Left lung (tissue), 10 donors: Measurements from ENCODE around the gene GMIP. TPM values are rescaled to one million over a fixed set of nuclear protein-coding genes. Genes with fewer than 3 reads are reported as not detected.

Experiments
- ATAC-seq: fragments of 200-7000 bp; cut with Tn5 transposase; one replicate; pipeline ENCODE4 v1.9.1; 2020; ENCODE audit warnings: moderate library complexity
- DNase-seq, 4 donors: peaks; one replicate each; pipeline ENCODE4 v3.0.0-alpha.2; 2013 to 2020
- H3K27ac ChIP-seq, 2 donors: fragments of 200-600 bp; sonication (generic) in 1 of 2; one replicate each; pipeline versions ENCODE4 v1.5.0 to v1.8.0; 2020 to 2021
- H3K27me3 ChIP-seq, 2 donors: fragments of 200-600 bp; sonication (generic) in 1 of 2; one replicate each; pipeline versions ENCODE4 v1.5.0 to v1.8.0; 2020 to 2021
- H3K36me3 ChIP-seq, 2 donors: fragments of 200-600 bp; sonication (generic) in 1 of 2; one replicate each; pipeline versions ENCODE4 v1.5.0 to v1.8.0; 2020 to 2021
- H3K4me1 ChIP-seq, 2 donors: fragments of 200-600 bp; one replicate each; pipeline ENCODE4 v1.8.0; 2021
- H3K4me3 ChIP-seq, 2 donors: fragments of 200-600 bp; sonication (generic) in 1 of 2; one replicate each; pipeline versions ENCODE4 v1.5.0 to v1.8.0; 2020 to 2021; ENCODE audit warnings: mild to moderate bottlenecking in 1 of 2
- H3K9me3 ChIP-seq, 2 donors: fragments of 200-600 bp; sonication (generic) in 1 of 2; one replicate each; pipeline versions ENCODE4 v1.5.0 to v1.8.0; 2020 to 2021
- intact Hi-C, 2 donors: fragments of 100-400 bp; cut with DNase I; formaldehyde crosslinking; loops; one replicate each; pipeline versions ENCODE4 v1.11.2 to v1.14.2; 2022
- polyA plus RNA-seq, 6 donors: library from polyadenylated mRNA; unstranded; fragments of 120-200 nt; gene quantifications; one replicate each; pipeline ENCODE4 v1.2.1, GENCODE V29; 2013; ENCODE audit not compliant: insufficient read length in 6 of 6
- total RNA-seq, 2 donors: library from RNA; stranded (reverse); fragmentation: NEBNext Ultra II Directional; extraction: Animal tissue kit (Norgen Biotek cat#: 25700); gene quantifications; one replicate each; pipeline ENCODE4 v1.2.1, GENCODE V29; 2021
- TF ChIP-seq, protein P1 (sequence below), 2 donors: fragments of 200-600 bp; sonication (generic) in 1 of 2; IDR thresholded peaks; one replicate each; pipeline versions ENCODE4 v1.5.0 to v1.8.0; 2021; ENCODE audit warnings: antibody characterized with exemption in 2 of 2
- donor health status: DM: no; HTN: yes; CAD: no.
- donor health status: DM: no; HTN: no; CAD: no.

Gene GMIP
- total and polyA plus RNA-seq, 8 donors: 9.1 to 57.2 (median 11.1) TPM

DNA sequence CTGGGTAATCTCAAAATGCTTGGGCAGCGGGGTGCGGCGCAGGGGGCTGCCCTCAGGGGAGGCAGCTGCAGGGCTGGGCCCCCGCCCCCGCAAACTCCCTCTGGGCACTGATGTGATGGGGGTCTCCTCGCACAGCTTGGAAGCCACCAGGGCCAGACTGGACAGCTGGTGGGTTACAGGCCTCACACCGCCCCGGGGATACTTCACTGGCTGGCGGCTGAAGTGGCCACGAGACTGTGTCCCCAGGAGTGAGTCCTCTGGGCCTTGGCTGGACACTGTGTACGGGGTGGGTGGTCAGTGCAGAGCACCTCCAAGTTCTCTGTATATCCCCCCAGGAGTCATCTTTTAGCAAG, 13.4 kb downstream of the GMIP start:
- H3K4me1 ChIP-seq: peaks cover 7 to 21% of the 10 kb centered on the region in 2 donors
- peaks cover 0 to 63% of the 10 kb centered on the region in 2 donors for H3K36me3 ChIP-seq
- H3K27me3 ChIP-seq: peaks cover 0 to 11% of the 10 kb centered on the region in 2 donors
- H3K27ac ChIP-seq: no peak overlapping the region
- intact Hi-C loops: no loop called here
- no peak for ATAC-seq
- TF ChIP-seq, protein P1, sequence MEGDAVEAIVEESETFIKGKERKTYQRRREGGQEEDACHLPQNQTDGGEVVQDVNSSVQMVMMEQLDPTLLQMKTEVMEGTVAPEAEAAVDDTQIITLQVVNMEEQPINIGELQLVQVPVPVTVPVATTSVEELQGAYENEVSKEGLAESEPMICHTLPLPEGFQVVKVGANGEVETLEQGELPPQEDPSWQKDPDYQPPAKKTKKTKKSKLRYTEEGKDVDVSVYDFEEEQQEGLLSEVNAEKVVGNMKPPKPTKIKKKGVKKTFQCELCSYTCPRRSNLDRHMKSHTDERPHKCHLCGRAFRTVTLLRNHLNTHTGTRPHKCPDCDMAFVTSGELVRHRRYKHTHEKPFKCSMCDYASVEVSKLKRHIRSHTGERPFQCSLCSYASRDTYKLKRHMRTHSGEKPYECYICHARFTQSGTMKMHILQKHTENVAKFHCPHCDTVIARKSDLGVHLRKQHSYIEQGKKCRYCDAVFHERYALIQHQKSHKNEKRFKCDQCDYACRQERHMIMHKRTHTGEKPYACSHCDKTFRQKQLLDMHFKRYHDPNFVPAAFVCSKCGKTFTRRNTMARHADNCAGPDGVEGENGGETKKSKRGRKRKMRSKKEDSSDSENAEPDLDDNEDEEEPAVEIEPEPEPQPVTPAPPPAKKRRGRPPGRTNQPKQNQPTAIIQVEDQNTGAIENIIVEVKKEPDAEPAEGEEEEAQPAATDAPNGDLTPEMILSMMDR (IDR thresholded peaks at IDR 0.05): no peak
- peak in 1 of 4 donors; percentile 32 for DNase-seq
- no peaks in the 10 kb centered on the region for H3K9me3 ChIP-seq
- H3K4me3 ChIP-seq: no peak overlapping the region

GRCh38 chr19:19628501-19629134, 14.8 kb downstream of the GMIP start:
- peak; percentile 62 for ATAC-seq
- H3K4me3 ChIP-seq: peak overlapping the region; percentile 50 to 53
- DNase-seq: peak; percentile 43 to 86 (median 66)
- peaks cover 0 to 11% of the 10 kb centered on the region in 2 donors for H3K27me3 ChIP-seq
- no peaks in the 10 kb centered on the region for H3K9me3 ChIP-seq
- intact Hi-C loops: no loop called here
- H3K36me3 ChIP-seq: peaks cover 0 to 57% of the 10 kb centered on the region in 2 donors
- H3K4me1 ChIP-seq: peaks cover 7 to 21% of the 10 kb centered on the region in 2 donors
- peak overlapping the region in 1 of 2 donors; percentile 65 for H3K27ac ChIP-seq
- TF ChIP-seq, protein P1 (IDR thresholded peaks at IDR 0.05): no peak

DNA sequence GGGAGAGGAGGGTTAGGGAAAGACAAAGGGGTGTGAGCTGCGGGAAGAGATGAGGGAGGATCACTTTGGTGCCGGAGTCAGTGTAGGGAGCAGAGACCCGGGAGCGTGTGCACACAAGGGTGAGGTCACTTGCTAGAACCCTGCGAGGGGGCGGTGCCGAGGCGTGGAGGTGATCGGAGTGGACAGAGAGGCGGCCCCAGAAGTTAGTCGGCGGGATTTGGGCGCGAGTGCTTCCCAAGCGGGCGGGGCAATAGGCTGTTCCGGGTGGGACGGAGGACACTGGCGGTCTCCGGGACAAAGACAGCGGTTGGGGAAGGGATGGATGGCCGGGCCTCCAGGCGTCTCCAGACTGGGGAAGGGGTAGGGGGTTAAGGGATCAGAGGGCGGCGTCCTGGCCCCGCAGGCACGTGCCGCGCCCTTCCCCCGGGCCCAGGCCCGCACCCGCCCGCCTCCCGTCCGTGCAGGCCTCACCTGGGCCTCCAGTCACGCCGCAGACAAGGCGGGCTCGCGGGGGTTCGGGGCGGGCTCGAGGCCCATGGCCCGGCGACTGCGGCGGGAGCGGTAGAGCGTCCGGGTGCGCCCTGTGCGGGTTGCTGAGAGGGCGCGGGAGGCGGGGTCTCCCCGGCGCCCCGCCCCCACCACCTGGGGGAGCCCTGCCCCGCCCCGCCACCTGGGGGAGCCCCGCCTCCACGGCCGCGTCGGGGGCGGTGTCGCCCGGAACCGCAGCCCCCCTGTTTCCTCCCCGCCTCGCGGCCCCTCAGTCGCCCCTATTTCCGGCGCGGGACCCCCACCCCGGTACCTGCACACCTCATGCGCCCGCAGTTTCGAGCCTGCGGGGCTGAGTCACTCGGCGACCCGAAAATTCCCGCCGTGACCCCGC, 15.6 kb downstream of the GMIP start, which contains the start of gene LPAR2:
Gene LPAR2 (minus strand): TSS at position 600 of the 880 bp plus-strand sequence. CDS start 945 bp downstream, outside the sequence.
- H3K9me3 ChIP-seq: no peaks in the 10 kb centered on the region
- peaks cover 0 to 11% of the 10 kb centered on the region in 2 donors for H3K27me3 ChIP-seq
- intact Hi-C loops: no loop called here
- peaks cover 7 to 21% of the 10 kb centered on the region in 2 donors for H3K4me1 ChIP-seq
- peak in 3 of 4 donors; percentile 63 to 91 (median 69) for DNase-seq
- TF ChIP-seq, protein P1 (IDR thresholded peaks at IDR 0.05): no peak
- peaks cover 0 to 56% of the 10 kb centered on the region in 2 donors for H3K36me3 ChIP-seq
- H3K27ac ChIP-seq: peak within 1 kb of the TSS in 1 of 2 donors; percentile 65
- peak within 1 kb of the TSS; percentile 50 to 53 for H3K4me3 ChIP-seq
- ATAC-seq: peak; percentile 95

- H3K4me1 ChIP-seq: peaks cover 7 to 21% of the 10 kb centered on the region in 2 donors
- DNase-seq (no peak), ATAC-seq (no peak)
- no peaks in the 10 kb centered on the region for H3K9me3 ChIP-seq
- H3K27me3 ChIP-seq: peaks cover 0 to 11% of the 10 kb centered on the region in 2 donors
- peak overlapping the region in 1 of 2 donors; percentile 50 for H3K4me3 ChIP-seq
- H3K36me3 ChIP-seq: peaks cover 0 to 45% of the 10 kb centered on the region in 2 donors
- no peak overlapping the region for H3K27ac ChIP-seq
- intact Hi-C loops: no loop called here
- TF ChIP-seq, protein P1 (IDR thresholded peaks at IDR 0.05): no peak
Observed at GRCh38 chr19:19626516-19627472, 16.7 kb downstream of the GMIP start.
